Fibroblast of upper back skin (primary cell): ENCODE measurements around the gene DDX47.
A peak's percentile ranks its signal among the peaks of the same experiment; 100 is the strongest.
"Not testable (repeated sequence)": the region's sequence is repeated elsewhere in the genome, so short reads cannot be mapped to it uniquely, and the experiment has no call there.

Experiments used
- DNase-seq: peaks from one replicate; pipeline ENCODE4 v3.0.0-alpha.2; 2013

The DDX47 gene

GRCh38 chr12:12823300-12823699 is 10.2 kb downstream of the DDX47 start:
- DNase-seq = peak; percentile 83

GRCh38 chr12:12823811-12824210 is 10.7 kb downstream of the DDX47 start:
- no peak for DNase-seq

- no peak for DNase-seq
These were observed 22.4 kb downstream of the DDX47 start for GRCh38 chr12:12835378-12836146.

GRCh38 chr12:12836571-12836970 is 23.4 kb downstream of the DDX47 start:
- no peak for DNase-seq

- peak; percentile 78 for DNase-seq
These were observed 24.1 kb downstream of the DDX47 start for GRCh38 chr12:12837025-12837812.

GRCh38 chr12:12837813-12838153 is 24.6 kb downstream of the DDX47 start:
- DNase-seq = no peak

- DNase-seq = no peak
These were observed 25.9 kb downstream of the DDX47 start for GRCh38 chr12:12839003-12839395.

- DNase-seq = not testable (repeated sequence)
These were observed 26.3 kb downstream of the DDX47 start for GRCh38 chr12:12839439-12839838.

GRCh38 chr12:12839873-12840579 is 26.9 kb downstream of the DDX47 start:
- DNase-seq = peak; percentile 77

GRCh38 chr12:12840580-12840899 is 27.4 kb downstream of the DDX47 start:
- DNase-seq = no peak

- DNase-seq = not testable (repeated sequence)
These were observed 28.3 kb downstream of the DDX47 start for GRCh38 chr12:12841428-12841827.

GRCh38 chr12:12845794-12846243 is 32.7 kb downstream of the DDX47 start:
- no peak for DNase-seq

GRCh38 chr12:12846780-12847179 is 33.6 kb downstream of the DDX47 start:
- DNase-seq = not testable (repeated sequence)

- DNase-seq = no peak
These were observed 40.3 kb downstream of the DDX47 start for GRCh38 chr12:12853435-12853834.

GRCh38 chr12:12859690-12860089 is 46.5 kb downstream of the DDX47 start:
- DNase-seq = peak; percentile 61

- DNase-seq = no peak
These were observed 51.1 kb downstream of the DDX47 start for GRCh38 chr12:12864243-12864642.

- DNase-seq = no peak
These were observed 55.5 kb downstream of the DDX47 start for GRCh38 chr12:12868477-12869235.

- DNase-seq = peak; percentile 95
These were observed 57.3 kb downstream of the DDX47 start for GRCh38 chr12:12870465-12870864.

- no peak for DNase-seq
These were observed 58.5 kb downstream of the DDX47 start for GRCh38 chr12:12871587-12872138.

GRCh38 chr12:12872139-12872933 is 59.2 kb downstream of the DDX47 start:
- DNase-seq = peak; percentile 65

- peak; percentile 61 for DNase-seq
These were observed 59.8 kb downstream of the DDX47 start for GRCh38 chr12:12872934-12873275.

GRCh38 chr12:12874029-12874428 is 60.9 kb downstream of the DDX47 start:
- DNase-seq = no peak
